Activated CD4-positive, alpha-beta T cell treated with anti-CD3 and anti-CD28 coated beads for 4 hours (primary cell): ENCODE results near the gene POU2F1.
A peak's percentile ranks its signal among the peaks of the same experiment; 100 is the strongest.

Experiments used
- DNase-seq, 2 donors: peaks; one replicate each; pipeline ENCODE4 v3.0.0-alpha.2; 2020

Gene POU2F1

GRCh38 chr1:167453123-167453522 lies 232.4 kb downstream of the POU2F1 start:
- no peak for DNase-seq

GRCh38 chr1:167454304-167454893 lies 233.7 kb downstream of the POU2F1 start:
- no peak for DNase-seq

GRCh38 chr1:167454894-167455785 lies 234.5 kb downstream of the POU2F1 start:
- peak; percentile 71 to 82 for DNase-seq

DNA sequence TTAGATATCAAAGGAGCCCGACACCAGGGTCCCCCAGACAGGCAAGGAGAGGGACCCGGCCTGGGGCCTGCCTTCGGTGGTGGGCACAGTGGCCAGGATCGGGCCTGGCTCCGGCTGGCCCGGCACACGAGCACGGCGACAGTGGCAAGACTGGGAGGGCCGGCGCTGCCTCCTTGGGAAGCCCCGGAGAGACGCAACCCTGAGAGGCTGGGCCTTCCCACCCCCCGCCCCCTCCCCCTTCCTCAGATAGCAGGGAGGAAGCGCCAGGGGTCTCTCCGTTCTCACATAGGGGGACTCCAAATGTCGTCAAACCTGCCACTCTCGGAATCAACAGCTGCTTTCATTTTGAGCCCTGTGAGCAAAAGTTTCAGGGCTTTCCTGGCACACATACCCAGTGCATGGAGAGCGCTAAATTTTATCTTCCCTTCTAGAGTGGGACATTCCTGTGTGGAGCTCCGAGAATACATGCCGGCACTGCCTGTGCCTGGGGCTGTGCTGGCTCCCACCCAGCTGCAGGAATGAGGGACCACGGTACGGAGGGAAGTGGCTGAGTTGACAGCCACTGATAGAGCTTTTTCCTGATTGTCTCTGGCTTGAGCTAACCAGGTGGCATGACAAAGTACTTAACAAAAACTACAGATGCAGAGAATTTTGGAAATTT lies 235.2 kb downstream of the POU2F1 start:
- peak; percentile 36 to 49 for DNase-seq

DNA sequence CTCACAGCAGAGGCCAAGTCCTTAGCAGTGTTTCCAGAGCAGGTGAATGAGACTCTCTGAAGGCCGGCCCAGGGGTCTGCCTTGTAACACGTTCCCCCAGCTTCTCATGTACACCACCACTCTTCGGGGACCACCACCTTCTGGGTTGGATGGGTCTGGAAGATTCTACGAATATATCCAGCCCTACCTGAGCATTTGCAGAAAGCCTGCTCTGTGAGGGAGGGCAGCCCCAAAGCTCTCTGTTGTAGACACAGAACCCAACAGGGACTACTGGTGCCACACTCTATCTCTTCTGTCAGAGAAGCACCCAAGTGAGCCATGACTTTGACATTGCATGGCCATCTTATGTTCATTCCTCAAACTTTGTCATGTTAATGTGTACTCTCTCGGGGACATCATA lies 235.8 kb downstream of the POU2F1 start:
- no peak for DNase-seq

DNA sequence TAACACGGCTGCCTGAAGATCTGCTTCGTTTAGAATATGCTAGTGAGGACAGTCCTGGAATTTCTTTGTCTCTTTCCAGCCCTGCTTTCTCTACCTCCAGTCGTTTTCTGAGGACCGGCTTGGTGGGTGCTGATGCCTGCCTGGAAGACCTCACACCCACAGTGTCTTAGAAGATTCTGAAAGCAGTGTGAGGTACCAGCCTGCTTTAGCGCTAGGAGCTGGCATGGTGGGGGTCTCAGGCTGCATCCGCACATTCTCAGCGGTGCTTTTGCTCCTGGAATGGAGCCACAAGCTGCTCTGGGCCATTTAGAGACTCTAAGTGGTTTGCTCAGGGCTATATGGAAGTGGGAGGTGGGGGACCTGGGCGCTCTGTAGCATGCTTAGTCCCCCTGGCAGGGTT lies 236.2 kb downstream of the POU2F1 start:
- DNase-seq: no peak

GRCh38 chr1:167457936-167458584 lies 237.4 kb downstream of the POU2F1 start:
- no peak for DNase-seq

DNA sequence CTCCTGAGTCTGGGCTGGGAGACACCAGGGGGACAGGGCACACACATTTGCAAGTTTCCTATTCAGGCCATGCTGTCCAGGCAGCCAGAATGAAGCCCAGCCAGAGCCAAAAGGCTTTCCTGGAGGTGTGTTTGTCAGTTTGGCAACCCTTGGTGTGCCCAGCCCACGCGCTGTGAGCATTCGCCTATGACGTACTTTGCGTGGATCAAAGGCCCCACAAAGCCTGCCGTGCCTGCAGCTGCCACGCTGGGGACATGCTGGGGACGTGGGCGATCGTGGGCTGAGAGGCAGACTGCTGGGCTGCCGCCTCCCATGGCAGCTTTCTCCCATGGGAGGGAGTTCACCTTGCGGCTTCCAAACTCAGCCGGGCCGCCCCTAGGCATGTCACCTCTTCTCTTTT lies 240.2 kb downstream of the POU2F1 start:
- DNase-seq: peak; percentile 79 to 80

- no peak for DNase-seq
Measured at GRCh38 chr1:167462341-167462740, 241.7 kb downstream of the POU2F1 start.

- no peak for DNase-seq
Measured at GRCh38 chr1:167463080-167463479, 242.4 kb downstream of the POU2F1 start.

- DNase-seq: no peak
Measured at GRCh38 chr1:167463875-167464575, 243.3 kb downstream of the POU2F1 start.

GRCh38 chr1:167465018-167465417 lies 244.3 kb downstream of the POU2F1 start:
- no peak for DNase-seq

DNA sequence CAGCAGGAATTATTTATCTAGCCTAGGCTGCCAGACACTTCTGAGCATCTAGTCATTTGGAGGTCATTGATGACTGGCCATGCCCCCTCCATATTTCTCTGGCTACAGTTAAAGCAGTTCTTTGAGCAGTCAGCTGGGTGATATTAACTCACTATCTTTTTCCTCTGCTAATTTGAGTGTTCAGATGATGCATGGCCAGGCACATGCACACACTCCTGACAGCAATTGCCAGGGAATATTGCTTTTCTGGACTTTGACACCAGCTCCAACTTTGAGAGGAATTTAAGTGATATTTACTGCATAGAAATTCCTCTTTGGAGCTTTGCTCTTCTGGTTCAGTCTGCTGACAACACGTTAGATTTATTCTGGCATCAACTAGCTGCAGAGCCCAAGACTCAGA lies 245.1 kb downstream of the POU2F1 start:
- DNase-seq: no peak

DNA sequence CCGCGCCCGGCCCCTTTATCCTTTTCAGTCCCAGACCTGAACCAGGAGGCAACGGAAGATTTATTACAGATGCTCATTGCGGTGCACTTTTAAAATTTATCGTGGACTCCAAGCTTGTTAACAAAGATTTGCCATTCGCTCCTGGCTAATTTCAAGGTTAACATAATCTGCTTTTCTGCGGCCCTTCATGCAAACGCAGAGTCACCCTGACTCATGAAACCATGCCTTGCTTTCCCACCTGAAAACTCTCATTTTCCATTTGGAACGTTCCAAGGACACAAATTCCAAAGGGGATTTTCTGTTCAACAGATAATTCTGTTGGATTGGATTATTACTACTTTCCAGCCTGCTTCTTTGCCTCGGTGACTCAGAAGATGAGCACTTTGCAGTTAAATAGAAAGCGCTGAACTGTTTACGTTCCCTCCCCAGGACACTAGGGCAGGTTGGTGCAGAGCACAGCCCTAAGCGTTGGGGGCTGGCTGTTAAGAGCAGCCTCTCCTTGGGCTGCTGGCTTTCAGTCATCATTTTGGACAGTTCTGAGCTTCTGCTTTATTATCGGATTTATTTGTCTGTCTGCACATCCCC lies 246.5 kb downstream of the POU2F1 start:
- DNase-seq: no peak

GRCh38 chr1:167467752-167468151 lies 247.1 kb downstream of the POU2F1 start:
- no peak for DNase-seq

- no peak for DNase-seq
Measured at GRCh38 chr1:167469280-167469965, 248.7 kb downstream of the POU2F1 start.

GRCh38 chr1:167471568-167471967 lies 250.9 kb downstream of the POU2F1 start:
- DNase-seq: no peak

DNA sequence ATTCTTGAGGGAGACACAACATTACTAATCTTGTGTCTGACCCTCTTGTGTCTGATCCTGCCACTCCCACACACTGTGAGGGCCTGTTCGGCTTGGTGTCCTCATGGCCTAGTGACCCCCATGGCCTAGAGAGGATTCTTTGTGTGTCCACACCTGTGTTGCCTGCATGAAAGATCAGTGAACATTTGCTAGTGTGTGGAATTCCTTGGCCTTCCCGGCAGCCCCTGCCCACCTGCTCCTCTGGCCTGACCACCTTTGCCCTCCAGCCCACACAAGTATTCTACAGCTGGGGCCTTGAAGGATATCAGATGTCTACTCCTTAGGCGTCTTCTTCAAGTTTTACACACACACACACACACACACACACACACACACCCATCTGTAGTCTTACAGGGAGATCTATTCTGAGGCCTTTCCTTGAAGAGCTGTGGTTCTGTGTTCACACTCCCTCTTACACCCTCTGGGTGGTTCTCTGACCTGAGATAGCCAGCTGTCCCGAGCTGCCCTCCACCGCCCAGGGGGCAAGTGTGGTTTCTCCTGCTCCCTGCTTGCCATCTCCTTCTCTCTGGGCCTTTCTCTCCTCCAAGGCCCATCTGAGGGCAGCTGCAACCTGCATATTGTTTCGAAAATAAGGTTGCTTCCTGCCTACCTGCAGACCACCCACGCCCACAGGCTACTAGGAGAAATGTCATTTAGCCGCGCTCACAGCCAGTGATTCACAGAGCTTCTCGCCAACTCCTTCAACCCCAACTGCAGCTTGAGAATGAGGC lies 252.3 kb downstream of the POU2F1 start:
- peak; percentile 56 to 59 for DNase-seq

- no peak for DNase-seq
Measured at GRCh38 chr1:167473761-167474160, 253.1 kb downstream of the POU2F1 start.

DNA sequence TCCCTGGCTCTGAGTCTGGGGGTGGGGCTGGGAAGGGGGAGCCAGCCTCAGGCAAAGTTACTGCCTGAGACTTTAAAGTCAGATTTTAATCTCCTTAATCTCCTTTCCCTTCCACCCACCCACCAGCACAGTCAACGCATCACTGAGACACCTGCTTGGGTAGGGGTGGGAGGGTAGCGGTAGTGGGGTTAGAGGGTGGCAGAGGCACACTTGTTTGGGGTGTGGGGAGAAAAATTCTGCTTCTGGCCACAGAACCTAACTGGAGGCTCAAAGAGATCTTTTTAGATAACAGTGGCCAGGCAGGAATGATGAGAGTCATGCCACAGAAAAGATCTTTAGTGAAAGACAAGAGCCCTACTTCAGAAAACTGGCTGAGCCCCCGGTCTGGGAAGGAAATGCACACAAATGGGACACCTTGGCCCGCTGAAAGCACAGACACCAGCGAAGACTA lies 253.5 kb downstream of the POU2F1 start:
- DNase-seq: peak; percentile 61 to 67

DNA sequence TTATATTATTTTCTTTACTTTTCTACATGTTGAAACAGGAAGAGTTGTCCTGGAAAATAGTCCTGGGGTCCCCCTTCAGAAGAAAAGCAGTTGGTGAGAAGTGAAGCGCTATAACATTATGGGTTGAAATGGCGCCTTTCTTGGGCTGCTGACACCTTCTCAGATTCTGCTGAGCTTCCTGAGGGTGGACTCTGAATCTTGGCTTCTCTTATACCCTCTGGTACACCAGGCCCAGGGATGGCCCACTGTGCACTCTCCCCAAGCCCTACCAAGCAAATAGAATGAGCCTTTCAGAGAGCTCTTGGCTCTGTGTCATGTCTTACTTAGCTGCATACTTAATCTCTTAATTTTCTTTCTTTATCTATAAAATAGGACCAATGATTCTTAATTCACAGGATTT lies 255.4 kb downstream of the POU2F1 start:
- no peak for DNase-seq
